IMR-90 (cell line): ENCODE results near the gene ULBP1. TPM values are rescaled to one million over a fixed set of nuclear protein-coding genes. Genes with fewer than 3 reads are reported as not detected.

Experiments
- ATAC-seq: fragments of 200-7000 bp; cut with Tn5 transposase; 2 replicates; pipeline ENCODE4 v1.9.1; 2020; ENCODE audit warnings: low read depth, mild to moderate bottlenecking, moderate library complexity
- BruUV-seq: library from RNA; stranded (reverse); fragments of 400-500 nt; replicated peaks from 2 replicates; lab custom pipeline; 2021; lab: Mats Ljungman, UMichigan
- CTCF ChIA-PET: fragments of 300-600 bp; formaldehyde crosslinking; extraction: SDS; loops from one replicate; lab custom pipeline; 2021; ENCODE audit warnings: antibody characterized with exemption; lab: Yijun Ruan, JAX
- POLR2A ChIA-PET: fragments of 300-600 bp; sonication (Branson Sonifier 250); formaldehyde crosslinking; loops from one replicate; lab custom pipeline; 2022; ENCODE audit warnings: antibody characterized with exemption; ENCODE audit not compliant: unreplicated experiment; lab: Charles Lee
- DNase-seq: peaks from one replicate; pipeline ENCODE4 v3.0.0; 2013
- H2AFZ ChIP-seq: replicated peaks from 2 replicates; pipeline ENCODE3; 2013; ENCODE audit warnings: low read length, mild to moderate bottlenecking; ENCODE audit not compliant: poor library complexity
- H2AK5ac ChIP-seq: 2 replicates; pipeline ENCODE4 v1.6.1; 2013; ENCODE audit warnings: low read depth, low read length, inconsistent platforms
- H2AK9ac ChIP-seq: replicated peaks from 2 replicates; pipeline ENCODE3; 2013; ENCODE audit warnings: mild to moderate bottlenecking, low read depth, low read length, moderate library complexity; ENCODE audit not compliant: poor library complexity
- H2BK120ac ChIP-seq: 2 replicates; pipeline ENCODE4 v1.6.1; 2013; ENCODE audit warnings: low read depth, low read length, inconsistent platforms
- H2BK15ac ChIP-seq: 3 replicates; pipeline ENCODE4 v1.6.1; 2013; ENCODE audit warnings: low read depth, low read length, inconsistent platforms
- H2BK20ac ChIP-seq: 2 replicates; pipeline ENCODE4 v1.6.1; 2013; ENCODE audit warnings: low read depth, mild to moderate bottlenecking, inconsistent platforms, low read length, moderate library complexity
- H2BK5ac ChIP-seq: 2 replicates; pipeline ENCODE4 v1.6.1; 2013; ENCODE audit warnings: mild to moderate bottlenecking, low read depth, low read length, inconsistent platforms; ENCODE audit not compliant: poor library complexity, severe bottlenecking
- H3K14ac ChIP-seq: replicated peaks from 2 replicates; pipeline ENCODE4 v1.6.1; 2013; ENCODE audit warnings: low read depth, low read length, inconsistent platforms
- H3K18ac ChIP-seq: 2 replicates; pipeline ENCODE4 v1.6.1; 2013; ENCODE audit warnings: low read depth, low read length, control low read depth
- H3K23ac ChIP-seq: 2 replicates; pipeline ENCODE4 v1.6.1; 2013; ENCODE audit warnings: low read depth, low read length, inconsistent platforms
- H3K27ac ChIP-seq: 2 replicates; pipeline ENCODE4 v1.5.1; 2013; ENCODE audit warnings: mild to moderate bottlenecking, control low read depth, low read length; ENCODE audit not compliant: insufficient read depth
- H3K27me3 ChIP-seq: 2 replicates; pipeline ENCODE4 v1.6.1; 2013; ENCODE audit warnings: low read length; ENCODE audit not compliant: control insufficient read depth, insufficient read depth
- H3K36me3 ChIP-seq: 2 replicates; pipeline ENCODE4 v1.6.1; 2013; ENCODE audit warnings: low read length, mixed read lengths; ENCODE audit not compliant: control insufficient read depth, insufficient read depth
- H3K4ac ChIP-seq: 2 replicates; pipeline ENCODE4 v1.6.1; 2013; ENCODE audit warnings: low read depth, low read length, inconsistent platforms
- H3K4me1 ChIP-seq: 2 replicates; pipeline ENCODE4 v1.6.1; 2013; ENCODE audit warnings: low read length, mixed read lengths; ENCODE audit not compliant: control insufficient read depth, insufficient read depth
- H3K4me2 ChIP-seq: 2 replicates; pipeline ENCODE4 v1.6.1; 2013; ENCODE audit warnings: low read depth, mild to moderate bottlenecking, control low read depth, low read length, moderate library complexity
- H3K4me3 ChIP-seq: 2 replicates; pipeline ENCODE4 v1.5.1; 2013; ENCODE audit warnings: low read depth, mild to moderate bottlenecking, control low read depth, low read length, moderate library complexity; ENCODE audit not compliant: insufficient read depth
- H3K56ac ChIP-seq: 2 replicates; pipeline ENCODE4 v1.6.1; 2013; ENCODE audit warnings: low read length, inconsistent platforms; ENCODE audit not compliant: insufficient read depth; ENCODE audit errors: extremely low read depth
- H3K79me1 ChIP-seq, 2 experiments: 2 replicates each; pipeline ENCODE4 v1.6.1; 2013; ENCODE audit warnings: low read length in 2 of 2, inconsistent platforms in 1 of 2, low read depth in 1 of 2
- H3K9ac ChIP-seq: 2 replicates; pipeline ENCODE4 v1.6.1; 2013; ENCODE audit warnings: low read depth, low read length, control low read depth
- H3K9me1 ChIP-seq: 2 replicates; pipeline ENCODE4 v1.6.1; 2013; ENCODE audit warnings: low read length, inconsistent platforms; ENCODE audit not compliant: insufficient read depth
- H3K9me3 ChIP-seq: 2 replicates; pipeline ENCODE4 v1.6.1; 2013; ENCODE audit warnings: low read length; ENCODE audit not compliant: control insufficient read depth, insufficient read depth
- H4K20me1 ChIP-seq: 2 replicates; pipeline ENCODE4 v1.6.1; 2013; ENCODE audit warnings: low read length, inconsistent platforms; ENCODE audit not compliant: insufficient read depth
- H4K5ac ChIP-seq: 2 replicates; pipeline ENCODE4 v1.6.1; 2013; ENCODE audit warnings: mild to moderate bottlenecking, low read depth, low read length, control low read depth
- H4K8ac ChIP-seq, 2 experiments: 2 replicates each; pipeline ENCODE4 v1.6.1; 2013; ENCODE audit warnings: low read depth in 2 of 2, low read length in 2 of 2, control low read depth in 1 of 2, inconsistent platforms in 1 of 2
- H4K91ac ChIP-seq: 2 replicates; pipeline ENCODE4 v1.6.1; 2013; ENCODE audit warnings: low read depth, low read length, inconsistent platforms; ENCODE audit not compliant: insufficient read depth
- BHLHE40 ChIP-seq: fragments of 150-350 bp; IDR thresholded peaks from 2 replicates; pipeline ENCODE4 v1.6.1; 2016; ENCODE audit warnings: mild to moderate bottlenecking, low read depth, low read length
- CEBPB ChIP-seq: IDR thresholded peaks from 2 replicates; pipeline ENCODE4 v1.6.1; 2012; ENCODE audit warnings: low read depth, low read length, improper control_type of control experiment
- CHD1 ChIP-seq: IDR thresholded peaks from 2 replicates; pipeline ENCODE4 v1.6.1; 2012; ENCODE audit warnings: low read depth, low read length, improper control_type of control experiment
- CTCF ChIP-seq: conservative IDR thresholded peaks from 2 replicates; pipeline ENCODE4 v1.5.1; 2012; ENCODE audit warnings: mild to moderate bottlenecking, low read depth, low read length, improper control_type of control experiment
- ELK1 ChIP-seq: fragments of 150-350 bp; IDR thresholded peaks from 2 replicates; pipeline ENCODE4 v1.6.1; 2016; ENCODE audit warnings: low read depth, mild to moderate bottlenecking, low read length, moderate library complexity, borderline replicate concordance
- FOS ChIP-seq: fragments of 150-350 bp; IDR thresholded peaks from 2 replicates; pipeline ENCODE4 v1.6.1; 2016; ENCODE audit warnings: low read depth, low read length
- MAFK ChIP-seq: IDR thresholded peaks from 2 replicates; pipeline ENCODE4 v1.6.1; 2012; ENCODE audit warnings: low read depth, low read length, improper control_type of control experiment
- MXI1 ChIP-seq: IDR thresholded peaks from 2 replicates; pipeline ENCODE4 v1.6.1; 2012; ENCODE audit warnings: low read depth, mild to moderate bottlenecking, low read length, moderate library complexity, borderline replicate concordance
- NFE2L2 ChIP-seq: fragments of 150-350 bp; IDR thresholded peaks from 2 replicates; pipeline ENCODE4 v1.6.1; 2016; ENCODE audit warnings: low read depth, mild to moderate bottlenecking, low read length
- POLR2A ChIP-seq: IDR thresholded peaks from 2 replicates; pipeline ENCODE4 v1.6.1; 2012; ENCODE audit warnings: mild to moderate bottlenecking, low read depth, low read length
- RCOR1 ChIP-seq: IDR thresholded peaks from 2 replicates; pipeline ENCODE4 v1.6.1; 2012; ENCODE audit warnings: mild to moderate bottlenecking, low read length, improper control_type of control experiment; ENCODE audit not compliant: insufficient replicate concordance
- RFX5 ChIP-seq: IDR thresholded peaks from 2 replicates; pipeline ENCODE4 v1.8.0; 2012; ENCODE audit warnings: low read depth, mild to moderate bottlenecking, low read length, moderate library complexity
- SMC3 ChIP-seq: fragments of 150-350 bp; IDR thresholded peaks from 2 replicates; pipeline ENCODE4 v1.6.1; 2016; ENCODE audit warnings: low read depth, mild to moderate bottlenecking, antibody characterized with exemption, low read length, moderate library complexity
- WGBS, 2 experiments: methylation state at CpG; one replicate each; pipeline versions ENCODE4 v1.1.5 to v1.1.7; 2013; ENCODE audit warnings: missing lambda C conversion rate in 2 of 2; ENCODE audit not compliant: insufficient read length in 1 of 2; ENCODE audit errors: extremely low coverage in 2 of 2; 5-methylcytosine and 5-hydroxymethylcytosine counted together
- dilution Hi-C: fragments of 300-500 bp; cut with HindIII; formaldehyde crosslinking; loops from one replicate; pipeline ENCODE4 v1.14.3; 2018; ENCODE audit warnings: low sequenced_read_pairs; ENCODE audit not compliant: unreplicated experiment
- in situ Hi-C: fragments of 300-500 bp; cut with MboI; formaldehyde crosslinking; loops from 3 replicates; pipeline ENCODE4 v1.14.3; 2019; ENCODE audit warnings: low sequenced_read_pairs, inconsistent platforms, mixed read lengths
- intact Hi-C: fragments of 100-400 bp; cut with micrococcal nuclease; formaldehyde crosslinking; loops from 2 replicates; pipeline ENCODE4 v1.10.0; 2022
- polyA plus RNA-seq, 3 experiments: library from polyadenylated mRNA; depleted of rRNA; stranded (reverse); fragments of >200 nt; gene quantifications; 2 replicates each; pipeline ENCODE4 v1.2.3, GENCODE V29; 2012; ENCODE audit warnings: low replicate concordance in 1 of 3
- total RNA-seq: library from RNA; depleted of rRNA; stranded (reverse); fragments of >200 nt; gene quantifications from 2 replicates; pipeline ENCODE4 v1.2.3, GENCODE V29; 2012

ULBP1 gene
- total and polyA plus RNA-seq, 2 of the 4 experiments (the other 2 are of a cell fraction): 0.18 to 0.87 TPM

GRCh38 chr6:149967591-149967990, 3.8 kb downstream of the ULBP1 start:
- Histone ChIP-seq H3K4me2 (no peak overlapping the region), H3K14ac (no peak overlapping the region), H2AFZ (no peak overlapping the region), H3K4me3 (no peak overlapping the region), H4K91ac (no peak overlapping the region), H2BK20ac (no peak overlapping the region), H3K27ac (no peak overlapping the region), H3K4me1 (peaks cover 2% of the 10 kb centered on the region; the same call in 1 of the 2 replicates), H3K36me3 (no peaks in the 10 kb centered on the region), H2BK120ac (no peak overlapping the region), H3K18ac (no peak overlapping the region), H3K9me3 (no peaks in the 10 kb centered on the region; the same call in 1 of the 2 replicates), H3K9ac (no peak overlapping the region), H2AK5ac (no peak overlapping the region), H3K56ac (no peak overlapping the region), H3K79me1 (0 out of 4 replicates have a peak, but pooled peaks cover 0 to 4% of the 10 kb centered on the region in 2 experiments), H4K8ac (no peak overlapping the region), H4K20me1 (no peaks in the 10 kb centered on the region; the same call in 1 of the 2 replicates), H3K23ac (no peak overlapping the region), H2BK5ac (no peak overlapping the region), H3K9me1 (0 out of 2 replicates have a peak, but pooled peaks cover 7% of the 10 kb centered on the region), H3K4ac (no peak overlapping the region), H3K27me3 (peaks cover 67% of the 10 kb centered on the region), H4K5ac (no peak overlapping the region), H2AK9ac (no peak overlapping the region), H2BK15ac (no peak overlapping the region)
- DNase-seq (no peak), ATAC-seq (no peak)
- dilution Hi-C loops: no loop called here
- POLR2A ChIA-PET: no interaction called here
- WGBS, 2 experiments: 92% methylated on average over 2 of the region's 4 CpGs; no CpG with 5 or more reads in 1 of the 2 experiments
- intact Hi-C loops: no loop called here
- in situ Hi-C loops: no loop called here
- BruUV-seq: no TSS peak
- TF ChIP-seq CHD1 (no peak), POLR2A (no peak), MXI1 (no peak), RFX5 (no peak), CTCF (no peak), ELK1 (no peak), CEBPB (no peak), SMC3 (no peak), RCOR1 (no peak), NFE2L2 (no peak), BHLHE40 (no peak), MAFK (no peak), FOS (no peak)
- CTCF ChIA-PET: no interaction called here
